Suppressor macrophage (primary cell): ENCODE results near the gene WDR70.
"Not testable (repeated sequence)": the region's sequence is repeated elsewhere in the genome, so short reads cannot be mapped to it uniquely, and the experiment has no call there.

Experiments
- DNase-seq, 4 experiments: peaks; one replicate each; pipeline ENCODE4 v3.0.0-alpha.2; 2020 to 2022

The WDR70 gene

GRCh38 chr5:37770786-37771185 lies 391.7 kb downstream of the WDR70 start:
- DNase-seq: no peak

GRCh38 chr5:37771203-37771611 lies 392.1 kb downstream of the WDR70 start:
- no peak for DNase-seq

DNA sequence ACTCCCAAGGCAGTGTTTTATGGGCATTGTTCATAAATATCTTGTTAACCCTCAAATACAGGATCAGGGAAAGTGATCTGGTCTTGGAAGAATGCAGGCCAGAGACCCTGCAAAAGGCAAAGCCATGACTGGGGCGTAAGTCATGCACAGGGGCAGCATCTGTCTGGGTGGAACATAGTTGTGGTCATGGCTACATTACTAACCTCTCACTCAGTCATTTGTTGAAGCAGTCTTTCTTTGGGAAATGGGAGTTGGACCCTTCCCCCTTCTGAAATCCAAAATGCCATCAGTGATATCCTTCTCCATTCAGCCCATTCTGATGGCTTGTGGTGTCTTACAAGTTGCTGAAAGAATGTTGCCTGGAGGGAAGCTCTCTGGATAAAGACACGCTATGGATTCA lies 392.6 kb downstream of the WDR70 start:
- DNase-seq: no peak

DNA sequence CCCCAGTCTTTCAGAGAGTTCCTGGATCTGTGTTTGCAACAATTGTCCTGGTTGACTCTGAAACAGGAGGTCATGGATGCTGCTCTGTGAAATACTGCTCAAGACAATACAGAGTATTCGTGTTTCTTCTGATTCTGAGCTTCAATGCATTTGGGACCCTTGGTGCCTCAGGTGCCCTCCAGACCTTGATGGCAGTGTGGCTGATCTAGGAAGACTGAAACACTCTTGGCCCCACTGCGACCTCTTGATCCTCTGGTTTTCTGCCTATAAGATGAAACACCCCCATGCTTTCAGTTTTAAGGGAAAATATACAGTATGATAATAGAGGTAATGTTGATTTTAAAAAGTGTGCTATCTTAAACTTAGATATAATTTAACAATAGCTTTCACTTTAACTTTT lies 393.1 kb downstream of the WDR70 start:
- no peak for DNase-seq

DNA sequence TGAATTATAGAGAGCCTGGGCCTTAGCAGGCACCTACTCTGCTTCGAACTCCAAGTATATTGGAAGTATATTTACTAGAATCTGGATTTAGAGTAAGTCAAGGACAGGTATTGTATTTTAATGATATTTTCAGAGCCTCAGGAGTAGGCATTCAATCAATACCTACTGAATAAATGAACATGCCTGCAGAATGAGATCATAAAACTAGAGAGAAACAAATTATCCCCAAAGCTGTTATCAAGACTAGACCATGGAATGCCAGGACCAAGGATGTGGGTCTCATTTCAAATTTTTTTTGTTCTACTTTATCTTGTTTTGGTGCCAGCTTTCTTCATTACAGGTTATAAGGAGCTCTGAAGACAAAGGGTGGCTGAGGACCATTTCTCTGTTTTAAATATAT lies 394.7 kb downstream of the WDR70 start:
- no peak for DNase-seq

DNA sequence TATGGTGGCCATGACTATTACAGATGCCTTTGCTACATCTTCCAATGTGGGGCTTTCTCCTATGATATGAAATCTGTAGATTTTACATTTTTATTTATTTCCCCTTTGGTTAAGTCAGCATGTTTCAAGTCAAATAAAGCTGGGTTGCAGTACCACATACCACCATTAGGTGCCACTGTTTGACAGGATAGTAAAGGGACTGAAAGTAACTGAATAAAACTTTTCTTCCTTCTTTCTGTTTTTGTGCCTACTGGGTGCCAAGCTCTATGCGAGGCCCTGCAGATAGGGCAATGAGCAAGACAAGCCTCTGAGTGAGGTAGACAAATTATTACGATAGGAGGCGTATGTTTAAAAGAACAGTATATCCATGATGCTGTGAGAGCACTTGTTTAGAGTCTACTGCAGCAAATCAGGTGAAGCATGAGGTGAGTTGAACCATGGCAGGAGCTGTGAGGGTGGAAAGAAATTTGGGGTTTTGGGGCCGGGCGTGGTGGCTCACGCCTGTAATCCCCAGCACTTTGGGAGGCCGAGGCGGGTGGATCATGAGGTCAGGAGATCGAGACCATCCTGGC lies 395.9 kb downstream of the WDR70 start:
- DNase-seq: peak; percentile 34 to 69 (median 54)

- no peak for DNase-seq
Observed at GRCh38 chr5:37776826-37777225, 397.7 kb downstream of the WDR70 start.

DNA sequence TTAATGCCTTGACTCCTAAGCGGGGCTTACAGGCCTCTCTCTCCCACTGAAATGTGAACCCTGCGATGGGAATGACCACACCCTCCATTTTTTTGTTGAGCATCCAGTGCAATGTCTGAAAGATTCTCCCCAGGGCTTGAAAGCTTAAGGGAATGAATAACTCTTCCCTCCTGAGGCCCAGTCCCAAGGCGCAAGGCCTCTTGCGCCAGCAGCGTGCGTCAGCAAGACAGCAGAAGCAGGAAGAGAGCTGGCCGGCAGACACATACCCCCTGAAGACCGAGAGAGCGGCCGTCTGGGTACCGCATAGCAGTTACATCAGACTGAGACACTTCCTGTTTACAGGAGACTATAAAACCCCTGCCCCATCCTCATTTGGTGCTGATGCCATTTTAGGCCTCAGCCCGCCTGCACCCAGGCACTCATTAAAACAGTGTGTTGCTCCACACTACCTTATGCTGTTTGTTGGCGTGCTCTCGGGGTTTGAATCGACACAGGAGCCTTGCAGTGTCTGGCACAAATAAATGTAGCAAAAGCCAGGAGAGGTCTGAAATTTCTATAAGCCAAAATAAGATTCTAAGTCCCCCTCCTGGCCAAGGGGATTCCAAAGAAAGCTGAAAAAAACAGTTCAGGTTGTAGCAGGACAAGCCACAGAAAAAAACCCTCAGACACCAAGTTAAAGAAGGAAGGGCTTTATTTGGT lies 398.5 kb downstream of the WDR70 start:
- peak in 1 of 4 experiments; percentile 6 for DNase-seq

DNA sequence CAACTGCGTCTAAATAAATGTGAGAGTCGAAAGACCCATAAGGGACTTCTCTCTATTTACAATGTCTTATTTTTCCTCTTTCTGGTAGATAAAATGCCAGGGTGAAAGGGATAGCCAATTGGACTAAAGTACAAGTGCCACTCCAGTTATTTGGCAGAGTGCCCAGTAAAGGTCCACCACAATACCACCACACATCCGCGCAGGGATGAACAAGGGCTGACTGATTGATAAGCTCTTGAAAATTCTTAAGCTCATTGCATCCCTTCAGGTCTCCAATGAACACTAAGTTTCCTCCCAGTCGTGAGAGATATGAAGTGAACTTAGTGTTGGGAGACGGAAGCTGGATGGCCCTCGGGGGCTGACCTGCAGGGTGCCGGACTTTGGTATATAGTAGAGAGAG lies 402.3 kb downstream of the WDR70 start:
- not testable (repeated sequence) for DNase-seq

DNA sequence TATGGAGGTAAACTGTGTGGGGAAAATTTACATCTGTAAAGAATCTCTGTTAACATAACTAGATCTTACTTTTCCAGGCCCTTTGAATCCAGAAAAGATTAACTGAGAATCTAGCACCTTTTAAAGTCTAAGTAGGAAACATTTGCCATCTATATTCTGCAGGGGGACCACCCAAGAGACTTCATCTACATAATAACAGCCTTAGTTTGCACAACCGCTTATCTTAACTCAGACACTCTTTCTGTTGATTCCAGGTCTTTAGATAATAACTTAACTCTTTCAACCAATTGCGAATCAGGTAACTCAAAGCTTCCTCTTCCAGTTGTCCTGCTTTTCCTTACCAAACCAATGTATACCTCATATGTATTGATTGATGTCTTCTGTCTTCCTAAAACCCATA lies 407.3 kb downstream of the WDR70 start:
- DNase-seq: no peak

DNA sequence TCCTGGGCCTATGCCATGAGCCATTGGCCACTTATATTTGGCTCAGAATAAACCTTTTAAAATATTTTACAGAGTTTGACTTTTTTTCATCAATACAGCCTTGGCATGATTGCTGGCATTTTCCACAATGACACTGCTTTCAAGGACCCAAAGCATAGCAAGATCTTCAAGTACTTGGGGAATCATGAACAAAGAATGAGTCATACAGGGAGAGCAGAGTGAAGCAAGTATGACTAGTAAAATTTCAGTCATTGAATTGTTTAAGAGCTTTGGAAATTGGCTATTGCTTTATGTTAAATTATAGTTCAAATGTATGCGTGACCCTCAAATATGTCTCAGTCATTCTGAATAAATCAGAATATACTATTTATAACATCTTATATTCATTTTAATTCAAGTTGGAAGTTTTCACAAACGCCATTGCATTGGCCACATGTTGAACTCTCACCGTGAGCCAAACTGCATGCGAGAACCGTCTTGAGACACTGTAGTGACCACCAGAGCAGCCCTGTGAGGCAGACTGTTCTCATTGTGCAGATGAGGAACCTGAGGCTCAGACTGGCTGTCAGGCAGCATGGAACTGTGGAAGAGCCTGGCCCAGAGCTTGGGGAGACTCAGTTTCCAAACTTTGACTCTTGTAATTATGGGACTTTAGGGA lies 407.9 kb downstream of the WDR70 start:
- DNase-seq: peak in 1 of 4 experiments; percentile 17

DNA sequence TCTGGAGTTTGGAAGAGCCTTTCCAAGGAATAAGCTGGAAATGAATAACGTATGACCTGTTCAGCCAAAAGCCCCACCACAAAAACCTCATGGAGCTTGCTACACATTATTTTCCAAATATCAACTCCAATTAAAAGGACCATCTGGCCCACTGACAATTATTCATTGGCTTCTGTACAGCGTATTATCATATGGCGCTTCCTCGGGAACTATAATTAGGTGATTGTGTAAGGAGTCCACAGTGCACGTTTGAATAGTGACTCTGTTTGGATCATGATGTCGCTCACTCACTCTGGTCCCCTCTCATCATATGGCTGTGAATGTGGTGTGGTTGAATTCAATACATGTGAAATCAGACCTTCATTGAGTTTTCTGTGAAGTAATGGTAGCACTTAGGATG lies 408.6 kb downstream of the WDR70 start:
- DNase-seq: no peak

DNA sequence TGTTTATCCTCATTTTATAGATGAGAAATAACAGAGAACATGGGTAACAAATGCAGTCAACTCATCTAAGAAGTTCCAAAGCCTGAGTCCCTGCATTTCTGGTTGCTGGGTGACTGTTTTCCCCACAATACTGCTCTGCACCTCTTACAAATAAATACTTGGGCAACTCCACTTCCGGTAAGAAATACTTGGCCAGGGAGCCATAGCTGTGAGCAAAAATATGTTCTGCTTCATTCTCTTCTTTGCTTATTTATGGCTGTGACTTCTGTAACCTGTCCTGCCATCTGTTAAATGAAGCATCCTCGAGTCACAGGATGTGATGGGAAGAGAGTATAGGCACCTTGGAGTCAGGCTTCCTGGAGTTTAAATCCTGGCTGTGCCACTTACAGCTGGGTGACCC lies 410.9 kb downstream of the WDR70 start:
- no peak for DNase-seq

GRCh38 chr5:37791321-37791720 lies 412.2 kb downstream of the WDR70 start:
- no peak for DNase-seq

DNA sequence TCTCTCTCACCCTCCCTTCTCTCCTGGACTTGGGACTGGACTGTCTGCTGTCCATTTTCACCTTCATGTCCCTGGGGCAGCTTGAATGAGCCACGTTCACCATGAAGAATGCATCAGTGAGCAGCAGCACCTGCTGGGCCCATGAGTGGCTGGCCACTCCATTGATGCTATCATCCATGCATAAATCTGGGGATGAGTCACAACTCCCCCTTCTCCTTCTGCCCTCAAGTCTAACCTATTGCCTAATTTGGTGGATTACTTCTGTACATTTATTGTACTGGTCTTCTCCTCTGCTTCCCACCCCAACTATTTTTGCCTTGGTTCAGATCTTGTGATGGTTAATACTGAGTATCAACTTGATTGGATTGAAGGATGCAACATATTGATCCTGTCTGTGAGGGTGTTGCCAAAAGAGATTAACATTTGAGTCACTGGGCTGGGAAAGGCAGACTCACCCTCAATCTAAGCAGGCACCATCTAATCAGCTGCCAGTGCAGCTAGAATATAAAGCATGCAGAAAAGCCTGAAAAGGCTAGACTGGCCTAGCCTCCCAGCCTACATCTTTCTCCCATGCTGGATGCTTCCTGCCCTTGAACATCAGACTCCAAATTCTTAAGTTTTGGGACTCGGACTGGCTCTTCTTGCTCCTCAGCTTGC lies 414.0 kb downstream of the WDR70 start:
- peak; percentile 5 to 62 (median 24) for DNase-seq

GRCh38 chr5:37795292-37795691 lies 416.2 kb downstream of the WDR70 start:
- DNase-seq: not testable (repeated sequence)

DNA sequence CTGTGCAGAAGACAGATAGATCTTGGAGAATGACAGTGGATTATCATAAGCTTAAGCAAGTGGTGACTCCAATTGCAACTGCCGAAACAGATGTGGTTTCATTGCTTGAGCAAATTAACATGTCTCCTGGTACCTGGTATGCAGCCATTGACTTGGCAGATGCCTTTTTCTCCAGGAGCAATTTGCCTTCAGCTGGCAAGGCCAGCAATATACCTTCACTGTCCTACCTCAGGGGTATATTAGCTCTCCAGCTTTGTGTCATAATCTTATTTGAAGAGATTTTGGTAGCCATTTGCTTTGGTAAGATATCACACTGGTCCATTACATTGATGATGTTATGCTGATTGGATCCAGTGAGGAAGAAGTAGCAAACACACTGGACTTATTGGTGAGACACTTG lies 417.3 kb downstream of the WDR70 start:
- DNase-seq: not testable (repeated sequence)

GRCh38 chr5:37799865-37800421 lies 420.8 kb downstream of the WDR70 start:
- DNase-seq: peak in 1 of 4 experiments; percentile 2

GRCh38 chr5:37801521-37801920 lies 422.4 kb downstream of the WDR70 start:
- no peak for DNase-seq
